Fibroblast of lung (primary cell): Measurements from ENCODE around the gene SLC5A1. TPM values are rescaled to one million over a fixed set of nuclear protein-coding genes. Genes with fewer than 3 reads are reported as not detected.

ENCODE experiments used
- DNase-seq, 2 donors: peaks; one replicate each; pipeline versions ENCODE4 v3.0.0 to v3.0.0-alpha.2; 2010; ENCODE audit warnings: low read depth in 2 of 2
- H2AFZ ChIP-seq: 2 replicates; pipeline ENCODE4 v1.5.1; 2012; ENCODE audit warnings: low read length, control low read depth, inconsistent platforms
- H3K27ac ChIP-seq: 2 replicates; pipeline ENCODE4 v1.5.1; 2011; ENCODE audit warnings: low read length, control low read depth; ENCODE audit not compliant: insufficient read depth
- H3K27me3 ChIP-seq: 2 replicates; pipeline ENCODE4 v1.5.1; 2011; ENCODE audit warnings: mild to moderate bottlenecking, low read length; ENCODE audit not compliant: control insufficient read depth, insufficient read depth
- H3K36me3 ChIP-seq: 2 replicates; pipeline ENCODE4 v1.5.1; 2011; ENCODE audit warnings: low read length; ENCODE audit not compliant: control insufficient read depth, insufficient read depth
- H3K4me1 ChIP-seq: 2 replicates; pipeline ENCODE4 v1.5.1; 2011; ENCODE audit warnings: low read length; ENCODE audit not compliant: control insufficient read depth, insufficient read depth; ENCODE audit errors: extremely low read depth
- H3K4me2 ChIP-seq: 2 replicates; pipeline ENCODE4 v1.5.1; 2011; ENCODE audit warnings: low read length, control low read depth; ENCODE audit not compliant: insufficient read depth; ENCODE audit errors: extremely low read depth
- H3K4me3 ChIP-seq, 4 experiments: fragments of 200-600 bp in 1 of 4; sonication (generic) in 1 of 4; replicated peaks in 1 of 4; 2 replicates each; pipeline ENCODE4 v1.5.1; 2011 to 2016; ENCODE audit warnings: low read length in 4 of 4, low read depth in 3 of 4, mild to moderate bottlenecking in 3 of 4, control low read depth in 2 of 4, inconsistent platforms in 1 of 4, mixed read lengths in 1 of 4; ENCODE audit not compliant: insufficient read depth in 1 of 4; ENCODE audit errors: control extremely low read depth in 1 of 4
- H3K79me2 ChIP-seq: 2 replicates; pipeline ENCODE4 v1.5.1; 2012; ENCODE audit warnings: mild to moderate bottlenecking, low read length, inconsistent platforms; ENCODE audit not compliant: control insufficient read depth, insufficient read depth
- H3K9ac ChIP-seq: 2 replicates; pipeline ENCODE4 v1.5.1; 2011; ENCODE audit warnings: mild to moderate bottlenecking, low read length, control low read depth; ENCODE audit not compliant: insufficient read depth
- H3K9me3 ChIP-seq: 2 replicates; pipeline ENCODE4 v1.5.1; 2012; ENCODE audit warnings: low read depth, low read length; ENCODE audit not compliant: control insufficient read depth, insufficient read depth
- H4K20me1 ChIP-seq: 2 replicates; pipeline ENCODE4 v1.5.1; 2011; ENCODE audit warnings: low read length; ENCODE audit not compliant: control insufficient read depth, insufficient read depth; ENCODE audit errors: extremely low read depth
- EZH2 ChIP-seq: IDR thresholded peaks from 2 replicates; pipeline ENCODE4 v1.5.1; 2012; ENCODE audit warnings: low read length, control low read depth, mild to moderate bottlenecking; ENCODE audit errors: missing control alignments
- polyA plus RNA-seq, 2 donors: library from polyadenylated mRNA; depleted of rRNA in 1 of 2; stranded (reverse) in 1 of 2; unstranded in 1 of 2; fragments of >200 nt; gene quantifications; 2 replicates each; pipeline ENCODE4 v1.2.1, GENCODE V29; 2011 to 2012; ENCODE audit warnings: missing spikeins in 1 of 2
- total RNA-seq: library from RNA; depleted of rRNA; stranded (reverse); fragments of >200 nt; gene quantifications from 2 replicates; pipeline ENCODE4 v1.2.1, GENCODE V29; 2014
- TF ChIP-seq, protein P1 (sequence below), 2 donors: IDR thresholded peaks in 1 of 2; conservative IDR thresholded peaks in 1 of 2; 1 replicate in 1 of 2; 2 replicates in 1 of 2; pipeline ENCODE4 v1.5.1; 2011 to 2012; ENCODE audit warnings: low read length in 2 of 2, control low read depth in 1 of 2, inconsistent platforms in 1 of 2, low read depth in 1 of 2, mild to moderate bottlenecking in 1 of 2

Gene SLC5A1
- total and polyA plus RNA-seq, 2 donors (not counting 1 experiment from before 2014, with no cell fraction given), result not detected

DNA sequence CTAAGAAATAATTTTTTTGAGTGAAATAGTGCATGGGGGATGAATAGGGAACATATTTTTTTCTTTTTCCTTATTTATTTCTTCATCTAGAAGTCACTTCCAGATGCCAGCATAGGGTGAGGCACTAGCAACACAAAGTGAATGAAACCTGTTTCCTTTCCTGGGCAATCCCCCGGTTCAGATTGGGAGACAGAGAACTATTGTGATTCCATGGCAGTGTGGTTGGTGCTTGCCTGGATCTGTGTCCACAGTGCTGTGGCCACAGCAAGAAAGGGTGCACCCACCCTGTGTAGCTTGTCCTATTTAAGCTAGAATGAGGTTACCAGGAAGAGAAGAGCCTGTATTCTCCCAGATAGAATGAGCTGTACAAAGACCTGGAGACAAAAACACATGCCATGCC is 57.6 kb downstream of the SLC5A1 start:
- no peak for DNase-seq
- Histone ChIP-seq H3K4me3 (no peak overlapping the region), H2AFZ (no peak overlapping the region), H3K27ac (no peak overlapping the region), H3K79me2 (no peaks in the 10 kb centered on the region), H3K9ac (no peak overlapping the region), H3K36me3 (no peaks in the 10 kb centered on the region), H4K20me1 (no peaks in the 10 kb centered on the region), H3K4me1 (no peaks in the 10 kb centered on the region), H3K9me3 (no peaks in the 10 kb centered on the region), H3K27me3 (no peaks in the 10 kb centered on the region), H3K4me2 (no peak overlapping the region)
- no peak for TF ChIP-seq EZH2
- TF ChIP-seq, protein P1, sequence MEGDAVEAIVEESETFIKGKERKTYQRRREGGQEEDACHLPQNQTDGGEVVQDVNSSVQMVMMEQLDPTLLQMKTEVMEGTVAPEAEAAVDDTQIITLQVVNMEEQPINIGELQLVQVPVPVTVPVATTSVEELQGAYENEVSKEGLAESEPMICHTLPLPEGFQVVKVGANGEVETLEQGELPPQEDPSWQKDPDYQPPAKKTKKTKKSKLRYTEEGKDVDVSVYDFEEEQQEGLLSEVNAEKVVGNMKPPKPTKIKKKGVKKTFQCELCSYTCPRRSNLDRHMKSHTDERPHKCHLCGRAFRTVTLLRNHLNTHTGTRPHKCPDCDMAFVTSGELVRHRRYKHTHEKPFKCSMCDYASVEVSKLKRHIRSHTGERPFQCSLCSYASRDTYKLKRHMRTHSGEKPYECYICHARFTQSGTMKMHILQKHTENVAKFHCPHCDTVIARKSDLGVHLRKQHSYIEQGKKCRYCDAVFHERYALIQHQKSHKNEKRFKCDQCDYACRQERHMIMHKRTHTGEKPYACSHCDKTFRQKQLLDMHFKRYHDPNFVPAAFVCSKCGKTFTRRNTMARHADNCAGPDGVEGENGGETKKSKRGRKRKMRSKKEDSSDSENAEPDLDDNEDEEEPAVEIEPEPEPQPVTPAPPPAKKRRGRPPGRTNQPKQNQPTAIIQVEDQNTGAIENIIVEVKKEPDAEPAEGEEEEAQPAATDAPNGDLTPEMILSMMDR (conservative IDR thresholded peaks at IDR 0.05 in 1 of 2, IDR thresholded peaks at IDR 0.05 in 1 of 2; ENCODE audit: low read depth in 1 of 2, low read length in 2 of 2), result no peak

DNA sequence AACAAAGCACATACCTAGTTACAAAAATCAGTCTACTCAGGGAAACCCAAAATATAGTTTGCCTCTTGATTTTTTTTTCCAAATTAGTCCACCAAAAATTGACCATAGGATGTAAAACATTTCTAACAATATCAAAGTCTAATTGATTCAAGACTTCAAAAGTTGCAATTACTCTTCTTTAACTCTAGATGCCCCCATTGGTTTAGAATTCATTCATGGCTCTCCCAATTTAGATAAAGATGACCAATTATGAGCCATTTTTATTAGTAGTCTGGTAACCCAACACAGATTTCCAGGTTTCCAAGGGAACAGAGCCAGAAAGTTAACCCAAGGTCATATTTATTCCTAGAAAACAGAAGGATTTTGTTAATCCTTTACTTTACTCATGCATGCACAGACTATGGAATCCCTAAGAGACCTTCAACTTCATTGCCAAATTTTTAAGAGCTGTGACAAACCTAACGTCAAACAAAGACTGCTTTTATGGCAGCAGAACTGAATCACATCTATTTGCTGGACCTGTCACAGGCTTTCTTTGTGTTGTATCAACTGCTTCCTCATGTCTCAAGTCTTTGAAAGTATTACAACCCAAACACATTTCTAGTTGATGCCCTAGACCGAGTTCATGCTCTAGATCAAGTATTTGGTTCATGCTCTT is 60.7 kb downstream of the SLC5A1 start:
- H3K27ac ChIP-seq, result no peak overlapping the region
- H3K4me3 ChIP-seq, result no peak overlapping the region
- DNase-seq, result peak in 1 of 2 donors; percentile 22
- no peaks in the 10 kb centered on the region for H3K27me3 ChIP-seq
- H4K20me1 ChIP-seq, result no peaks in the 10 kb centered on the region
- no peaks in the 10 kb centered on the region for H3K36me3 ChIP-seq
- no peaks in the 10 kb centered on the region for H3K4me1 ChIP-seq
- no peak overlapping the region for H3K4me2 ChIP-seq
- no peaks in the 10 kb centered on the region for H3K9me3 ChIP-seq
- TF ChIP-seq EZH2, result no peak
- TF ChIP-seq, protein P1 (conservative IDR thresholded peaks at IDR 0.05 in 1 of 2, IDR thresholded peaks at IDR 0.05 in 1 of 2; ENCODE audit: low read depth in 1 of 2, low read length in 2 of 2), result peak in 1 of 2 donors; percentile 22
- no peak overlapping the region for H2AFZ ChIP-seq
- no peak overlapping the region for H3K9ac ChIP-seq
- H3K79me2 ChIP-seq, result no peaks in the 10 kb centered on the region

DNA sequence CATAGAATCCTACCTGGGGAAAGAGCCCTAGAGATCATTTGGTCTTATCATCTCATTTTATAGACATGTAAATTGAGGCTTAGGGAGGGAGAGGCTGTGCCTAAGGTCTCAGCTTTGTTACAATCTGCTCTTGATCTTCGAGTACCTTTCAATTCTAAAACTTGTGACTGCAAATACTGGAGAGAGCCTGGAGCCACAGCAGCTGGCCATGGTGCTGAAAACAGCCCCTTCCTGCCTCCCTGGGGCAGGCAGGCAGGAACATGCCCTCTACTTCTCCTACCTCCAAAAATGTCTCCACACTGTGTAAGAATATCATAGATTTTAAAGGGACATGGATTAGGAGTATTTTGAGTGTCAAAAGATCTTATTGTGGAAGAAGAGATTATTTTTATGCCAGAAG is 63.9 kb downstream of the SLC5A1 start:
- peak; percentile 3 to 17 for DNase-seq
- no peaks in the 10 kb centered on the region for H3K9me3 ChIP-seq
- H2AFZ ChIP-seq, result no peak overlapping the region
- no peak for TF ChIP-seq EZH2
- TF ChIP-seq, protein P1 (conservative IDR thresholded peaks at IDR 0.05 in 1 of 2, IDR thresholded peaks at IDR 0.05 in 1 of 2; ENCODE audit: low read depth in 1 of 2, low read length in 2 of 2), result no peak
- no peak overlapping the region for H3K27ac ChIP-seq
- no peak overlapping the region for H3K4me3 ChIP-seq
- no peaks in the 10 kb centered on the region for H3K79me2 ChIP-seq
- no peaks in the 10 kb centered on the region for H4K20me1 ChIP-seq
- no peaks in the 10 kb centered on the region for H3K36me3 ChIP-seq
- no peaks in the 10 kb centered on the region for H3K4me1 ChIP-seq
- no peaks in the 10 kb centered on the region for H3K27me3 ChIP-seq
- no peak overlapping the region for H3K9ac ChIP-seq
- no peak overlapping the region for H3K4me2 ChIP-seq
